H7 (cell line): Measurements from ENCODE around the gene MED9. TPM values are rescaled to one million over a fixed set of nuclear protein-coding genes. Genes with fewer than 3 reads are reported as not detected.
"Not testable (repeated sequence)": the region's sequence is repeated elsewhere in the genome, so short reads cannot be mapped to it uniquely, and the experiment has no call there.

Experiments used
- DNase-seq: peaks from one replicate; pipeline ENCODE4 v3.0.0; 2012
- H3K27me3 ChIP-seq: 2 replicates; pipeline ENCODE4 v1.6.0; 2011; ENCODE audit warnings: mild to moderate bottlenecking, low read length; ENCODE audit not compliant: control insufficient read depth, insufficient read depth
- H3K36me3 ChIP-seq: replicated peaks from 2 replicates; pipeline ENCODE4 v1.5.1; 2011; ENCODE audit warnings: low read length; ENCODE audit not compliant: control insufficient read depth, insufficient read depth
- H3K4me3 ChIP-seq: 2 replicates; pipeline ENCODE4 v1.5.1; 2011; ENCODE audit warnings: low read depth, mild to moderate bottlenecking, control low read depth, low read length, moderate library complexity; ENCODE audit not compliant: insufficient read depth
- total RNA-seq: library from RNA; depleted of rRNA; stranded (reverse); fragments of >200 nt; shearing (Covaris generic); gene quantifications from 2 replicates; pipeline ENCODE4 v1.2.3, GENCODE V29; 2014

MED9 gene
- total RNA-seq, 1 experiment from 2014 or later, result 28.9 TPM

- Histone ChIP-seq H3K27me3 (no peaks in the 10 kb centered on the region), H3K36me3 (no peaks in the 10 kb centered on the region), H3K4me3 (no peak overlapping the region)
- no peak for DNase-seq
Measured at GRCh38 chr17:17445925-17446665, 30.7 kb upstream of the MED9 start.

- H3K36me3 ChIP-seq, result no peaks in the 10 kb centered on the region
- no peaks in the 10 kb centered on the region for H3K27me3 ChIP-seq
- no peak overlapping the region for H3K4me3 ChIP-seq
- DNase-seq, result no peak
Measured at GRCh38 chr17:17446666-17447155, 30.1 kb upstream of the MED9 start.

GRCh38 chr17:17447264-17447663 lies 29.5 kb upstream of the MED9 start:
- no peak overlapping the region for H3K4me3 ChIP-seq
- H3K36me3 ChIP-seq, result no peaks in the 10 kb centered on the region
- no peak for DNase-seq
- no peaks in the 10 kb centered on the region for H3K27me3 ChIP-seq

- H3K4me3 ChIP-seq, result no peak overlapping the region
- no peak for DNase-seq
- H3K27me3 ChIP-seq, result no peaks in the 10 kb centered on the region
- H3K36me3 ChIP-seq, result no peaks in the 10 kb centered on the region
Measured at GRCh38 chr17:17448076-17448475, 28.7 kb upstream of the MED9 start.

- no peak for DNase-seq
- H3K4me3 ChIP-seq, result no peak overlapping the region
- no peaks in the 10 kb centered on the region for H3K36me3 ChIP-seq
- H3K27me3 ChIP-seq, result no peaks in the 10 kb centered on the region
Measured at GRCh38 chr17:17448723-17449122, 28.1 kb upstream of the MED9 start.

GRCh38 chr17:17453088-17453487 lies 23.7 kb upstream of the MED9 start:
- DNase-seq, result no peak
- no peak overlapping the region for H3K4me3 ChIP-seq
- no peaks in the 10 kb centered on the region for H3K36me3 ChIP-seq
- no peaks in the 10 kb centered on the region for H3K27me3 ChIP-seq

- Histone ChIP-seq H3K4me3 (no peak overlapping the region), H3K27me3 (no peaks in the 10 kb centered on the region), H3K36me3 (no peaks in the 10 kb centered on the region)
- DNase-seq, result no peak
Measured at GRCh38 chr17:17454276-17454675, 22.5 kb upstream of the MED9 start.

- not testable (repeated sequence) for H3K27me3 ChIP-seq, DNase-seq, H3K4me3 ChIP-seq, H3K36me3 ChIP-seq
Measured at GRCh38 chr17:17454700-17455099, 22.1 kb upstream of the MED9 start.

GRCh38 chr17:17455173-17455572 lies 21.6 kb upstream of the MED9 start:
- Histone ChIP-seq H3K27me3 (no peaks in the 10 kb centered on the region), H3K36me3 (no peaks in the 10 kb centered on the region), H3K4me3 (no peak overlapping the region)
- no peak for DNase-seq

- no peak overlapping the region for H3K4me3 ChIP-seq
- no peak for DNase-seq
- no peaks in the 10 kb centered on the region for H3K27me3 ChIP-seq
- H3K36me3 ChIP-seq, result no peaks in the 10 kb centered on the region
Measured at GRCh38 chr17:17456251-17456650, 20.5 kb upstream of the MED9 start.

- H3K4me3 ChIP-seq, result no peak overlapping the region
Measured at GRCh38 chr17:17457680-17458079, 19.1 kb upstream of the MED9 start.

GRCh38 chr17:17460038-17460437 lies 16.8 kb upstream of the MED9 start:
- Histone ChIP-seq H3K36me3 (no peaks in the 10 kb centered on the region), H3K27me3 (no peaks in the 10 kb centered on the region), H3K4me3 (no peak overlapping the region)
- DNase-seq, result no peak

More at GRCh38 chr17:17457680-17458079, 19.1 kb upstream of the MED9 start:
- no peaks in the 10 kb centered on the region for H3K27me3 ChIP-seq
- no peaks in the 10 kb centered on the region for H3K36me3 ChIP-seq
- DNase-seq, result no peak

GRCh38 chr17:17462048-17462824 lies 14.6 kb upstream of the MED9 start:
- Histone ChIP-seq H3K4me3 (no peak overlapping the region), H3K36me3 (no peaks in the 10 kb centered on the region), H3K27me3 (no peaks in the 10 kb centered on the region)
- no peak for DNase-seq

- DNase-seq, result no peak
- Histone ChIP-seq H3K36me3 (no peaks in the 10 kb centered on the region), H3K4me3 (no peak overlapping the region), H3K27me3 (no peaks in the 10 kb centered on the region)
Measured at GRCh38 chr17:17463821-17464220, 13.0 kb upstream of the MED9 start.

GRCh38 chr17:17465878-17466277 lies 10.9 kb upstream of the MED9 start:
- H3K4me3 ChIP-seq, H3K27me3 ChIP-seq, DNase-seq, H3K36me3 ChIP-seq: not testable (repeated sequence)
